ENCODE results near the gene CHST12. TPM values are rescaled to one million over a fixed set of nuclear protein-coding genes. Genes with fewer than 3 reads are reported as not detected.
"Not testable (repeated sequence)": the region's sequence is repeated elsewhere in the genome, so short reads cannot be mapped to it uniquely, and the experiment has no call there.

CHST12 gene
- total RNA-seq, 2 donors from 2014 or later = 18.7 to 19.5 TPM

DNA sequence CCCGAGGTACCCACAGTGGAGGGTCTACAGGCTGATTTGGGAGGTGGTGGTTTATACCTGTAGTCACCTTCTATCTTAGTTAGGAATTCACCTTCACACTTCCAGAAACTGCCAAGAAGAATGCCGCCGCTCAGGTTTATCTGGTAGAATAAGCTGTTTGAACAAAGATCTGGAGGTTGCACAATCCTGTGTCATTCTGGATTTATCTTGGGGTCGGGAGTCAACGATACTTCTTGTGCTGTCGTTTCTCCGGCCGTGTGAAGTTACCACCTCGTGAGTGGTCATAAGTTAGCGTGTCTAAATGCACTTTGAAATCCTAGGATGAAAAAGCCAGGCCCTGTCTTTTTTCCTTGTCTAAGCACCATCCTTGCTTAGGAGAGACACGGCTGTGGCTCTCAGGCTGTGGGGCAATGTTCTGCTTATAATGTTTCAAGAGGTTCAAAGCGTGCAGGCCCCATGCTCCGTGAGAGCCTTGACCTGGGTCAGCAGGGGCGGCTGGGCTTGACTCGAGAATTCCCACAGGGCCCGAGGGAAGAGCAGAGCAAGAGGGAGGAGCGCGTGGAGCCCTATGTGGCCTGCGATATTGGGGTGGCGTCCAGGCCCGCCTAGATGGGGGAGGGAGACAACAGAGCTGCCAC is 37.3 kb downstream of the CHST12 start:
- DNase-seq (no peak), ATAC-seq (no peak)
- no peaks in the 10 kb centered on the region for H3K9me3 ChIP-seq (ENCODE audit: control insufficient read depth, low read length, poor library complexity, severe bottlenecking)
- Mint-ChIP-seq H3K27me3 (no peaks in the 10 kb centered on the region), H3K4me3 (no peak overlapping the region), H3K27ac (peak overlapping the region; percentile 8), H3K36me3 (ENCODE audit: low read depth) (peaks cover under 1% of the 10 kb centered on the region), H3K4me1 (peaks cover 6% of the 10 kb centered on the region)

DNA sequence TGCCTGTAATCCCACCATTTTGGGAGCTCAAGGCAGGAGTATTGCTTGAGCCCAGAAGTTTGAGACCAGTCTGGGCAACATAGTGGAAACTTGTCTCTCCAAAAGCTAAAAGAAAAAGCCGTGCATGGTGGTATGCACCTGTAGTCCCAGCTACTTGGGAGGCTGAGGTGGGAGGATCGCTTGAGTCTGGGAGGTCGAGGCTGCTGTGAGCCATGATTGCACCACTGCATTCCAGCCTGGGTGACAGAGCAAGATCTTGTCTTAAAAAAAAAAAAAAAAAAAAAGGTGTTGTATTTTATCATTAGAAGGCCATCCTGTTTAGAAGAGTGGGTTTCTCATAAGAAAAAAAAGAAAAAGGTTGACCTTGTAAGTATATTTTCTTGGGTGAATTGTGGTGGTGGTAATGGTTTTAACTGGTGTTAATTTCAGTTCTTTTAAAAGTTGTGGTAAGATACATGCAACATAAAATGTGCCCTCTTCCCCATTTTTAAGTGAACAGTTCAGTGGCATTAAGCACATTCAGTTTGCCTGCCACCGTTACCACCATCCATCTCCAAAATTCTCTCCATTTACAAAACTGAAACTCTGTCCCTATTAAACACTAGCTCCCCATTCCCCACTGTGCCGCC is 38.1 kb downstream of the CHST12 start:
- Mint-ChIP-seq H3K27ac (no peak overlapping the region), H3K4me3 (no peak overlapping the region), H3K27me3 (no peaks in the 10 kb centered on the region), H3K4me1 (peaks cover 6% of the 10 kb centered on the region), H3K36me3 (ENCODE audit: low read depth) (no peaks in the 10 kb centered on the region)
- ATAC-seq (no peak), DNase-seq (no peak)
- no peaks in the 10 kb centered on the region for H3K9me3 ChIP-seq (ENCODE audit: control insufficient read depth, low read length, poor library complexity, severe bottlenecking)

DNA sequence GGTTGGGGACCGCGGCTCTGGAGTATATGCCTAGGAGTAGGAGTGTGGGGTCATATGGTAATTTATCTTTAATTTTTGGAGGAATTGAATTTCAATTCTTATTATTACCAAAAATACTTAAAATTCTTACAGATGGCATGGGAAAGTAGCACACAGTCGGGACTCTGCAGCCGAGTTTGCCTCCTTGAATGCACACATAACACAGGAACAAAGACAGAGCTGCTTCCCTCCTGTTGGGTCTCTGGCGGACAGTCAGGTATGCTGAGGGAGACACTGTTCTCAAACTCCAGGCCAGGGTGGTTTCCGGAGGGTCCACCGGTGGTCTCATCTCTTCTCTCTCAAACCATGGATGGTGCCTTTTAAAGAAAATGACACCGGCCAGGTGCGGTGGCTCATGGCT is 40.1 kb downstream of the CHST12 start:
- no peaks in the 10 kb centered on the region for H3K27me3 Mint-ChIP-seq
- no peak overlapping the region for H3K4me3 Mint-ChIP-seq
- H3K4me1 Mint-ChIP-seq = peaks cover 9% of the 10 kb centered on the region
- ATAC-seq (no peak), DNase-seq (no peak)
- no peaks in the 10 kb centered on the region for H3K9me3 ChIP-seq (ENCODE audit: control insufficient read depth, low read length, poor library complexity, severe bottlenecking)
- no peaks in the 10 kb centered on the region for H3K36me3 Mint-ChIP-seq (ENCODE audit: low read depth)
- no peak overlapping the region for H3K27ac Mint-ChIP-seq

DNA sequence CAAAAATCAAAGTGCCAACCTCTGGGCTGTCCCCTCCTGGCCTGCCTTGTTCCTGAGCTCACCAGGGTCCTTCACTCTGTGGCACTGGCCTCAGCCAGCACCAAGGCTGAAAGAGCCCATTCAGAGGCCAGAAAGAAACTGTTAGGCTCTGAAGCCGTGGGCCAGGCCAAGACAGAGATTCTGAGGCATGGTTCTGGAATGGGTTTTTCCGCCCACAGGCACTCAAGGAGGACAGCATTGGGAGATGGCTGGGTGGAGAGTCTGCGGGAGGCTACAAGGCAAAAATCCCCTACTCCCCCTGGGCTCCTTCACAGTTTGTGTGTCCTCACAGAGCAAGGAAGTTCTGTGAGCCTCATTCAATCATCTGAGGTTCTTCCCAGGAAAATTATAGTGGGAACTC is 41.1 kb downstream of the CHST12 start:
- Mint-ChIP-seq H3K27me3 (no peaks in the 10 kb centered on the region), H3K4me3 (no peak overlapping the region), H3K27ac (no peak overlapping the region), H3K4me1 (peaks cover 11% of the 10 kb centered on the region), H3K36me3 (ENCODE audit: low read depth) (no peaks in the 10 kb centered on the region)
- H3K9me3 ChIP-seq (ENCODE audit: control insufficient read depth, low read length, poor library complexity, severe bottlenecking) = no peaks in the 10 kb centered on the region
- ATAC-seq = no peak
- DNase-seq = no peak

DNA sequence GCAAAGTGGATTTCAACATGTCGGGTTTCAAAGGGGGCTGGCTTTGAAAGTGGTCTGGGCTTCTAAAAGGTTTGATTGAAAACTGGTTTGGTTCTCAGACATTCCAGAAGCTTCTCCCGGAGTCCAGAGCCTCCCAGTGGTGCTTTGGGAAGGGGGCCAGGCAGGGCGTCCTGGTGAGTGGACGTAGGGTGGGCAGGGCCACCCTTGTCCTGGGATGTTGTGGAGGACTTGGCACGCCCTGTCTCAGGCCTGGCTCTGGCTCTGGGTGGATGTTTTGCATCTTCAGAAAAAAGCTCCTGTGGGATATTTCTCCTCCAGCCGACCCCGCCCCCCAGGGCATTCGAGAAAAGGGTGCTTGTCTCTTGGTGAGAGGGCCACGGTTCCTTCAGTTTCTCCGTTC is 41.6 kb downstream of the CHST12 start:
- H3K4me1 Mint-ChIP-seq = peaks cover 11% of the 10 kb centered on the region
- no peak overlapping the region for H3K4me3 Mint-ChIP-seq
- H3K27ac Mint-ChIP-seq = no peak overlapping the region
- H3K36me3 Mint-ChIP-seq (ENCODE audit: low read depth) = no peaks in the 10 kb centered on the region
- no peaks in the 10 kb centered on the region for H3K27me3 Mint-ChIP-seq
- H3K9me3 ChIP-seq (ENCODE audit: control insufficient read depth, low read length, poor library complexity, severe bottlenecking) = no peaks in the 10 kb centered on the region
- DNase-seq (no peak), ATAC-seq (no peak)

DNA sequence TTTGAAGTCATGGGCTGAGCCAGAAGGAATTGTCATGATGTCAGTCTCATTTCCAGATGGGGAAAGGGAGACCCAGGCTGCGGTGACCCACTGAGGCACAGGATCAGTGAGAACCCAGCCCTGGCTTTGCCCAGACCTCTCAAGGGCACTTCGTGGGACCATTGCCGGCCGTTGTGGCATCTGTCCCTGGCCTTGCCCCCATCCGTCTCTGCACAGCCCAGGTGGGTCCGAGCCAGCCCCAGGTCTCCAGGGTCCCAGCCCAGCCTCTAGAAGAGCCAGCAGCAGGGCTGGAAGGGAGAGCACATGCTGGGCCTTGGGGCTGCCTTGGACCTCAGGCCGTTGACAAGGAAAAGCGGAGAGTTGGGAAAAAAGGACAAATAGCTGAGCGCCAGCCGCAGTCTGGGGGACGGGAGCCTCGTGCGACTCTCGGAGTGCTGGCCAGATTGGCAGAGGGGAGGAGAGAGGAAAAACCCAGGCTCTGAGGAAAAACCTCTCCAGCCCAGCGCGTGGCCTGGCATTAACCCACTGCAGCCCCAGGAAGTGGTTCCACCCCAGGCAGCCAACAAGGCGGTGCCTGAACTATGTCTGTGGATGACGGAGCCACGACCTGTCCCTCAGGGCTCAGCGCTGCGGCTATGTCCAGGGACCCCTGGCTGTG is 42.6 kb downstream of the CHST12 start:
- no peaks in the 10 kb centered on the region for H3K36me3 Mint-ChIP-seq (ENCODE audit: low read depth)
- no peak overlapping the region for H3K4me3 Mint-ChIP-seq
- peaks cover 7% of the 10 kb centered on the region for H3K4me1 Mint-ChIP-seq
- no peak overlapping the region for H3K27ac Mint-ChIP-seq
- no peaks in the 10 kb centered on the region for H3K9me3 ChIP-seq (ENCODE audit: control insufficient read depth, low read length, poor library complexity, severe bottlenecking)
- ATAC-seq (no peak), DNase-seq (no peak)
- H3K27me3 Mint-ChIP-seq = no peaks in the 10 kb centered on the region

DNA sequence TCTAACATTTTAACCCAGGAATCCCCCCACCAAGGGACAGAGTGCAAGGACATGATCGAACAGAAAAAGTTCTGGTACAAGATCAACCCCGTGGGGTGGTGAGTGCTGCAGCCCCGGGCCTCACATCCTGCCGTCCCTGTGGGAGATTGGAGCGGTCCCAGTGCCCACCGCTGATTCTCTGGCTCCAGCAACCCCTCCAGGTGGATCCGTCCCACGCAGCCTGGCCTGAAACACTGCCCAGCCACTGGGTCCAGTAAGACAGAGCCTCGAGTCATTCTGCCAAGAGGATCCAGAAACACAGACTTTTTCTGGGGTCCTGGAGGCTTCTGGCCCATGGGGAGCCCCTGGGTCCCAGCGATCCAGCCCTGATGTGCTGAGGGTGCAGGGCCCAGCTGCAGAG is 43.3 kb downstream of the CHST12 start:
- Mint-ChIP-seq H3K4me1 (peaks cover 10% of the 10 kb centered on the region), H3K36me3 (ENCODE audit: low read depth) (no peaks in the 10 kb centered on the region), H3K4me3 (no peak overlapping the region), H3K27ac (no peak overlapping the region), H3K27me3 (no peaks in the 10 kb centered on the region)
- ATAC-seq (no peak), DNase-seq (no peak)
- no peaks in the 10 kb centered on the region for H3K9me3 ChIP-seq (ENCODE audit: control insufficient read depth, low read length, poor library complexity, severe bottlenecking)

DNA sequence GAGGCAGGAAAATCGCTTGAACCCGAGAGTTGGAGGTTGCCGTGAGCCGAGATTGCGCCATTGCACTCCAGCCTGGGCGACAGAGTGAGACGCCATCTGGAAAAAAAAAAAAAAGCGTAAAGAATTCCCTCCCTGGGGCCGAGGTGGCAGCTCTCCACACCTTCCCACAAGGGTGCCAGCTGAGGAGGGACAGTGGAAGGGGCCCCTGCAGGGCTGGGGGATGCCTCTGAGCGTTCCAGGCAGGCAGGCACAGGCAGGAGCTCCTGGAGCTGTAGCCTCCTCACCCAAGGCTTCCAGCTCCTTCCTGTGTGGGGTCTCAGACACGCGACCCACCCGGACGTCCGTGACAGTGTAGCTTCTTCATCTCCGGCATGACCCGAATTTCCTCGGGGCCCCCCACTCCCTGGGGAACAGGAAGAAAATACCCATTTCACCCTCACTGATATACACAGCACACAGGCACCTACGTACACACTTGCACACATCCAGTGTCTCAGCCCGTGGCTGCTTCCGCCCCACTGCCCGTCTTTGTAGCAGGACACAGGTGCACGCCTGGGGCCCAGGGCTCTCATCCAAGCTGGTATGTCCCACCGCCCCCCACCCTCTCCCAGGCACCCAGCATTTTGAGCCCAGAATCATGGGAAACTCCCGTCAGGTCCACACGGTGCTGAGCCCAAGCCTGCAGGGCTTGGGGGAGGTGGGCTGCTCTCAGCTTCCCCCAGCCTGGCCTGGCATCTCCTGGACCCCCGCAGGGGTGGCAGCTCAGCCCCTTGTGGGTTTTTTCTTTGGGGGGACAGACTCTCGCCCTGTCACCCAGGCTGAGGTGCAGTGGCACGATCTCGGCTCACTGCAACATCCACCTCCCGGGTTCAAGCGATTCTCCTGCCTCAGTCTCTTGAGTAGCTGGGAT is 47.0 kb downstream of the CHST12 start:
- Mint-ChIP-seq H3K27me3 (no peaks in the 10 kb centered on the region), H3K4me1 (peaks cover 8% of the 10 kb centered on the region), H3K36me3 (ENCODE audit: low read depth) (no peaks in the 10 kb centered on the region)

DNA sequence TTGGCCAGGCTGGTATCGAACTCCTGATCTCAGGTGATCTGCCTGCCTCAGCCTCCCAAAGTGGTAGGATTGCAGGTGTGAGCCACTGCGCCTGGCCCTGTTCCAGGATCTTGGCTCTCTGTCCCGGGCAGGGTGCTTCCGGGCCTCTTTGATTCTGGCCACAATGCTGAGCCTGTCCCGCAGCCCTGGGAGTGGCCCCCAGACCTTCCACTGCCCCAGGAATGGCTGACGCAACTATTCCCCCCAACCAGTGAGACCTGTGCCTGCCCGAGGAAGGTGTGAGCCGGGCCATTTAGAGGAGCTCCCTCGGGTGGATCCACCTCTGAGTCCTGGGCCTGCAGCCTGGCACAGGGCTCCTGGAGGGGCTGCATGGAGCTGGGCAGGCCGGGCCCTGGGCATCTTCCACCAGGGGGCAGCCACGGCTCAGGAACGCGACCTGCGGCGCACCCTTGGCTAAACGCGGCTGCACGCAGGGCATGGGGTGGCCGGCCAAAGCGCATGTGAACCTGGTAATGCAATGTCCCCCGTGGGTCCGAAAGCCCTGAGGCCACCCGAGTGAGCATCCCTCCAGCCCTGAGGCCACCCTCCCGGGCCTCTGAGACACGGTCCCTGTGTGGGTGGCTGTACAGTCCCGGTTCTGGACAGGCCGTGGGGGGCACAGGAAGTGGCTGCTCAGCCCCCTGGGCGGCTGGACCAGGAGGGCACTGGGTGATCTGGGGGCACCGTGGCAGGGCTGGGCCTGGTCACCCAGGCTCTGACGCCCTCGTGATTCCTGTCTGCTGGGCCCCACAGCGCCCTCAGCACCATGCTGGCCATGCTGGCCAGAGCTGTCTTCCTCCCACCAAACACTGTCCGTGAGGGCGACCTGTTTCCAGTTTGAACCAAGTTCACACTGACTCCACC is 48.0 kb downstream of the CHST12 start:
- Mint-ChIP-seq H3K27me3 (no peaks in the 10 kb centered on the region), H3K4me1 (peaks cover 8% of the 10 kb centered on the region), H3K4me3 (peak overlapping the region; percentile 78), H3K36me3 (ENCODE audit: low read depth) (no peaks in the 10 kb centered on the region), H3K27ac (no peak overlapping the region)
- H3K9me3 ChIP-seq (ENCODE audit: control insufficient read depth, low read length, poor library complexity, severe bottlenecking) = no peaks in the 10 kb centered on the region
- DNase-seq = peak; percentile 54 to 77 (median 63)
- ATAC-seq = peak; percentile 95

More for the DNA sequence above, 47.0 kb downstream of the CHST12 start:
- ATAC-seq = no peak
- Mint-ChIP-seq H3K4me3 (peak overlapping the region; percentile 43), H3K27ac (no peak overlapping the region)
- no peaks in the 10 kb centered on the region for H3K9me3 ChIP-seq (ENCODE audit: control insufficient read depth, low read length, poor library complexity, severe bottlenecking)
- DNase-seq = no peak

DNA sequence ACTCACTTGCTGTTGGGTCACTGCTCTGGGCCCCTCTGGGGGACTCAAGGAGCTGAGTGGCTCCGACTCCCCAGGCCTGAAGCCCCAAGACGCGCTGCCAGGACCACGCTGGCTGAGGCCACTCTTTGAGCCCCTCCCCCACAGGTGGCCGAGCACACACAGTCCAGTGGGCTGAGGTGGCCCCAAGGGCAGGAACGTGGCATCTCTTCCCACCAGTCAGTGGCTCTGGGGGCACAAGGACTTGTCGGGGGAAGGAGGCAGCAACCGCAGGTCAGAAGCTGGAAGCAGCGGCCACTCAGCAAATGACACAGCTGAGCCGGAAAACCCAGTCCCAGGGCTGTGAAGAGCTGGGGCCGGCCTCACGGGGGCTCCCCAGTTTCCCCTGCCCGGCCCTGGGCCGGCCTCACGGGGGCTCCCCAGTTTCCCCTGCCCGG is 48.7 kb downstream of the CHST12 start:
- Mint-ChIP-seq H3K4me1 (peaks cover 8% of the 10 kb centered on the region), H3K4me3 (peak overlapping the region; percentile 78), H3K36me3 (ENCODE audit: low read depth) (no peaks in the 10 kb centered on the region), H3K27me3 (no peaks in the 10 kb centered on the region), H3K27ac (no peak overlapping the region)
- DNase-seq (no peak), ATAC-seq (peak; percentile 20)
- no peaks in the 10 kb centered on the region for H3K9me3 ChIP-seq (ENCODE audit: control insufficient read depth, low read length, poor library complexity, severe bottlenecking)

DNA sequence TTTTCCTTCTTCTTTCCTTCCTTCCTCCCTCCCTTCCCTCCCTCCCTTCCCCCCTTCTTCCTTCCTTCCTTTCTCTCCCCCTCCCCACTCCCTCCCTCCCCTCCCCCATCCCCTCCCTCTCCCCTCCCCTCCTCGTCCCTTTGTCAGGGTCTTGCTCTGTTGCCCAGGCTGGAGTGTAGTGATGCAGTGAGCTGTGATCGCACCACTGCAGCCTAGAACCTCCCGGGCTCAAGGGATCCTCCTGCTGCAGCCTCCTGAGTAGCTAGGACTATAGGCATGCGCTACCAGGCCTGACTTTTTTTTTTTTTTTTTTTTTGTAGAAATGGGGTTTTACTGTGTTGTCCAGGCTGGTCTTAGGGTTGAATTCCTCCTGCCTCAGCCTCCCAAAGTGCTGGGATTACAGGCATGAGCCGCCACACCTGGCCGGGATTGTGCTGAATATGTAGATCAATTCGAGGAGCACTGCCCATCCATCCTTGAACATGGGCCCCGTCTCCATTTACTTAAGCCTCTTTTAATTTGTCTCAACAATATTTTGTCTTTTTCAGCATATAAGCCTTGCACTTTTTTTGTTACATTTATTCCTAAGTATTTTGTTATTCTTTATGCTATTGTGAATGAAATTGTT is 49.3 kb downstream of the CHST12 start:
- H3K9me3 ChIP-seq (ENCODE audit: control insufficient read depth, low read length, poor library complexity, severe bottlenecking) = no peaks in the 10 kb centered on the region
- DNase-seq (no peak), ATAC-seq (no peak)
- no peaks in the 10 kb centered on the region for H3K36me3 Mint-ChIP-seq (ENCODE audit: low read depth)
- H3K4me3 Mint-ChIP-seq = peak overlapping the region; percentile 56
- no peak overlapping the region for H3K27ac Mint-ChIP-seq
- peaks cover 8% of the 10 kb centered on the region for H3K4me1 Mint-ChIP-seq
- H3K27me3 Mint-ChIP-seq = no peaks in the 10 kb centered on the region

DNA sequence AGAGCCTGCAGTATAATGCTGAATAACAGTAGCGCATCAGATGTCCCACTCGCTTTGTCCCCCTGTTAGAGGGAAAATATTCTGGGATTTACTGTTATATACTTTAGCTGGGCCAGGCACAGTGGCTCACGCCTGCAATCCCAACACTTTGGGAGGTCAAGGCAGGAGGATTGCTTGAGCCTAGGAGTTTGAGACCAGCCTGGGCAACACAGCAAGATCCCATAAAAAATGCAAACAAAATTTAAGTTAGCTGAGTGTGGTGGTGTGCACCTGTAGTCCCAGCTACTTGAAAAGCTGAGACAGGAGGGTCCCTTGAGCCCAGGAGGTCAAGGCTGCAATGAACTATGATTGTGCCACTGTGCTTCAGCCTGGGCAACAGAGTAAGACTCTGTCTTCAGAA is 50.4 kb downstream of the CHST12 start:
- not testable (repeated sequence) for H3K36me3 Mint-ChIP-seq (ENCODE audit: low read depth); H3K4me3 Mint-ChIP-seq; H3K4me1 Mint-ChIP-seq

More for the DNA sequence above, 50.4 kb downstream of the CHST12 start:
- not testable (repeated sequence) for DNase-seq; ATAC-seq; H3K27ac Mint-ChIP-seq; H3K27me3 Mint-ChIP-seq; H3K9me3 ChIP-seq (ENCODE audit: control insufficient read depth, low read length, poor library complexity, severe bottlenecking)
